IMR-90 (cell line): ENCODE results near the gene DYNC2H1. TPM values are rescaled to one million over a fixed set of nuclear protein-coding genes. Genes with fewer than 3 reads are reported as not detected.

ENCODE experiments used
- ATAC-seq: fragments of 200-7000 bp; cut with Tn5 transposase; 2 replicates; pipeline ENCODE4 v1.9.1; 2020; ENCODE audit warnings: low read depth, mild to moderate bottlenecking, moderate library complexity
- BruUV-seq: library from RNA; stranded (reverse); fragments of 400-500 nt; replicated peaks from 2 replicates; lab custom pipeline; 2021; lab: Mats Ljungman, UMichigan
- CTCF ChIA-PET: fragments of 300-600 bp; formaldehyde crosslinking; extraction: SDS; loops from one replicate; lab custom pipeline; 2021; ENCODE audit warnings: antibody characterized with exemption; lab: Yijun Ruan, JAX
- POLR2A ChIA-PET: fragments of 300-600 bp; sonication (Branson Sonifier 250); formaldehyde crosslinking; loops from one replicate; lab custom pipeline; 2022; ENCODE audit warnings: antibody characterized with exemption; ENCODE audit not compliant: unreplicated experiment; lab: Charles Lee
- DNase-seq: peaks from one replicate; pipeline ENCODE4 v3.0.0; 2013
- H2AFZ ChIP-seq: replicated peaks from 2 replicates; pipeline ENCODE3; 2013; ENCODE audit warnings: low read length, mild to moderate bottlenecking; ENCODE audit not compliant: poor library complexity
- H2AK5ac ChIP-seq: 2 replicates; pipeline ENCODE4 v1.6.1; 2013; ENCODE audit warnings: low read depth, low read length, inconsistent platforms
- H2AK9ac ChIP-seq: replicated peaks from 2 replicates; pipeline ENCODE3; 2013; ENCODE audit warnings: mild to moderate bottlenecking, low read depth, low read length, moderate library complexity; ENCODE audit not compliant: poor library complexity
- H2BK120ac ChIP-seq: 2 replicates; pipeline ENCODE4 v1.6.1; 2013; ENCODE audit warnings: low read depth, low read length, inconsistent platforms
- H2BK15ac ChIP-seq: 3 replicates; pipeline ENCODE4 v1.6.1; 2013; ENCODE audit warnings: low read depth, low read length, inconsistent platforms
- H2BK20ac ChIP-seq: 2 replicates; pipeline ENCODE4 v1.6.1; 2013; ENCODE audit warnings: low read depth, mild to moderate bottlenecking, inconsistent platforms, low read length, moderate library complexity
- H2BK5ac ChIP-seq: 2 replicates; pipeline ENCODE4 v1.6.1; 2013; ENCODE audit warnings: mild to moderate bottlenecking, low read depth, low read length, inconsistent platforms; ENCODE audit not compliant: poor library complexity, severe bottlenecking
- H3K14ac ChIP-seq: replicated peaks from 2 replicates; pipeline ENCODE4 v1.6.1; 2013; ENCODE audit warnings: low read depth, low read length, inconsistent platforms
- H3K18ac ChIP-seq: 2 replicates; pipeline ENCODE4 v1.6.1; 2013; ENCODE audit warnings: low read depth, low read length, control low read depth
- H3K23ac ChIP-seq: 2 replicates; pipeline ENCODE4 v1.6.1; 2013; ENCODE audit warnings: low read depth, low read length, inconsistent platforms
- H3K27ac ChIP-seq: 2 replicates; pipeline ENCODE4 v1.5.1; 2013; ENCODE audit warnings: mild to moderate bottlenecking, control low read depth, low read length; ENCODE audit not compliant: insufficient read depth
- H3K27me3 ChIP-seq: 2 replicates; pipeline ENCODE4 v1.6.1; 2013; ENCODE audit warnings: low read length; ENCODE audit not compliant: control insufficient read depth, insufficient read depth
- H3K36me3 ChIP-seq: 2 replicates; pipeline ENCODE4 v1.6.1; 2013; ENCODE audit warnings: low read length, mixed read lengths; ENCODE audit not compliant: control insufficient read depth, insufficient read depth
- H3K4ac ChIP-seq: 2 replicates; pipeline ENCODE4 v1.6.1; 2013; ENCODE audit warnings: low read depth, low read length, inconsistent platforms
- H3K4me1 ChIP-seq: 2 replicates; pipeline ENCODE4 v1.6.1; 2013; ENCODE audit warnings: low read length, mixed read lengths; ENCODE audit not compliant: control insufficient read depth, insufficient read depth
- H3K4me2 ChIP-seq: 2 replicates; pipeline ENCODE4 v1.6.1; 2013; ENCODE audit warnings: low read depth, mild to moderate bottlenecking, control low read depth, low read length, moderate library complexity
- H3K4me3 ChIP-seq: 2 replicates; pipeline ENCODE4 v1.5.1; 2013; ENCODE audit warnings: low read depth, mild to moderate bottlenecking, control low read depth, low read length, moderate library complexity; ENCODE audit not compliant: insufficient read depth
- H3K56ac ChIP-seq: 2 replicates; pipeline ENCODE4 v1.6.1; 2013; ENCODE audit warnings: low read length, inconsistent platforms; ENCODE audit not compliant: insufficient read depth; ENCODE audit errors: extremely low read depth
- H3K79me1 ChIP-seq, 2 experiments: 2 replicates each; pipeline ENCODE4 v1.6.1; 2013; ENCODE audit warnings: low read length in 2 of 2, inconsistent platforms in 1 of 2, low read depth in 1 of 2
- H3K9ac ChIP-seq: 2 replicates; pipeline ENCODE4 v1.6.1; 2013; ENCODE audit warnings: low read depth, low read length, control low read depth
- H3K9me1 ChIP-seq: 2 replicates; pipeline ENCODE4 v1.6.1; 2013; ENCODE audit warnings: low read length, inconsistent platforms; ENCODE audit not compliant: insufficient read depth
- H3K9me3 ChIP-seq: 2 replicates; pipeline ENCODE4 v1.6.1; 2013; ENCODE audit warnings: low read length; ENCODE audit not compliant: control insufficient read depth, insufficient read depth
- H4K20me1 ChIP-seq: 2 replicates; pipeline ENCODE4 v1.6.1; 2013; ENCODE audit warnings: low read length, inconsistent platforms; ENCODE audit not compliant: insufficient read depth
- H4K5ac ChIP-seq: 2 replicates; pipeline ENCODE4 v1.6.1; 2013; ENCODE audit warnings: mild to moderate bottlenecking, low read depth, low read length, control low read depth
- H4K8ac ChIP-seq, 2 experiments: 2 replicates each; pipeline ENCODE4 v1.6.1; 2013; ENCODE audit warnings: low read depth in 2 of 2, low read length in 2 of 2, control low read depth in 1 of 2, inconsistent platforms in 1 of 2
- H4K91ac ChIP-seq: 2 replicates; pipeline ENCODE4 v1.6.1; 2013; ENCODE audit warnings: low read depth, low read length, inconsistent platforms; ENCODE audit not compliant: insufficient read depth
- BHLHE40 ChIP-seq: fragments of 150-350 bp; IDR thresholded peaks from 2 replicates; pipeline ENCODE4 v1.6.1; 2016; ENCODE audit warnings: mild to moderate bottlenecking, low read depth, low read length
- CEBPB ChIP-seq: IDR thresholded peaks from 2 replicates; pipeline ENCODE4 v1.6.1; 2012; ENCODE audit warnings: low read depth, low read length, improper control_type of control experiment
- MAFK ChIP-seq: IDR thresholded peaks from 2 replicates; pipeline ENCODE4 v1.6.1; 2012; ENCODE audit warnings: low read depth, low read length, improper control_type of control experiment
- MAZ ChIP-seq: IDR thresholded peaks from 2 replicates; pipeline ENCODE4 v1.6.1; 2012; ENCODE audit warnings: low read depth, mild to moderate bottlenecking, low read length, improper control_type of control experiment, moderate library complexity, borderline replicate concordance
- MXI1 ChIP-seq: IDR thresholded peaks from 2 replicates; pipeline ENCODE4 v1.6.1; 2012; ENCODE audit warnings: low read depth, mild to moderate bottlenecking, low read length, moderate library complexity, borderline replicate concordance
- POLR2A ChIP-seq: IDR thresholded peaks from 2 replicates; pipeline ENCODE4 v1.6.1; 2012; ENCODE audit warnings: mild to moderate bottlenecking, low read depth, low read length
- RAD21 ChIP-seq: IDR thresholded peaks from 2 replicates; pipeline ENCODE4 v1.6.1; 2012; ENCODE audit warnings: low read length, improper control_type of control experiment
- RCOR1 ChIP-seq: IDR thresholded peaks from 2 replicates; pipeline ENCODE4 v1.6.1; 2012; ENCODE audit warnings: mild to moderate bottlenecking, low read length, improper control_type of control experiment; ENCODE audit not compliant: insufficient replicate concordance
- RFX5 ChIP-seq: IDR thresholded peaks from 2 replicates; pipeline ENCODE4 v1.8.0; 2012; ENCODE audit warnings: low read depth, mild to moderate bottlenecking, low read length, moderate library complexity
- WGBS, 2 experiments: methylation state at CpG; one replicate each; pipeline versions ENCODE4 v1.1.5 to v1.1.7; 2013; ENCODE audit warnings: missing lambda C conversion rate in 2 of 2; ENCODE audit not compliant: insufficient read length in 1 of 2; ENCODE audit errors: extremely low coverage in 2 of 2; 5-methylcytosine and 5-hydroxymethylcytosine counted together
- dilution Hi-C: fragments of 300-500 bp; cut with HindIII; formaldehyde crosslinking; loops from one replicate; pipeline ENCODE4 v1.14.3; 2018; ENCODE audit warnings: low sequenced_read_pairs; ENCODE audit not compliant: unreplicated experiment
- in situ Hi-C: fragments of 300-500 bp; cut with MboI; formaldehyde crosslinking; loops from 3 replicates; pipeline ENCODE4 v1.14.3; 2019; ENCODE audit warnings: low sequenced_read_pairs, inconsistent platforms, mixed read lengths
- intact Hi-C: fragments of 100-400 bp; cut with micrococcal nuclease; formaldehyde crosslinking; loops from 2 replicates; pipeline ENCODE4 v1.10.0; 2022
- polyA plus RNA-seq, 3 experiments: library from polyadenylated mRNA; depleted of rRNA; stranded (reverse); fragments of >200 nt; gene quantifications; 2 replicates each; pipeline ENCODE4 v1.2.3, GENCODE V29; 2012; ENCODE audit warnings: low replicate concordance in 1 of 3
- total RNA-seq: library from RNA; depleted of rRNA; stranded (reverse); fragments of >200 nt; gene quantifications from 2 replicates; pipeline ENCODE4 v1.2.3, GENCODE V29; 2012
- TF ChIP-seq, protein P1 (sequence below): fragments of 150-350 bp; IDR thresholded peaks from 2 replicates; pipeline ENCODE4 v1.6.1; 2016; ENCODE audit warnings: low read depth, mild to moderate bottlenecking, low read length, moderate library complexity, borderline replicate concordance
- TF ChIP-seq, protein P2 (sequence below): fragments of 150-350 bp; IDR thresholded peaks from 2 replicates; pipeline ENCODE4 v1.6.1; 2017; ENCODE audit warnings: mild to moderate bottlenecking, antibody characterized with exemption, low read length, low read depth
- TF ChIP-seq, protein P3 (sequence below): conservative IDR thresholded peaks from 2 replicates; pipeline ENCODE4 v1.5.1; 2012; ENCODE audit warnings: mild to moderate bottlenecking, low read depth, low read length, improper control_type of control experiment

Gene DYNC2H1
- total and polyA plus RNA-seq, 2 of the 4 experiments (the other 2 are of a cell fraction), result 5.7 to 21.0 TPM

DNA sequence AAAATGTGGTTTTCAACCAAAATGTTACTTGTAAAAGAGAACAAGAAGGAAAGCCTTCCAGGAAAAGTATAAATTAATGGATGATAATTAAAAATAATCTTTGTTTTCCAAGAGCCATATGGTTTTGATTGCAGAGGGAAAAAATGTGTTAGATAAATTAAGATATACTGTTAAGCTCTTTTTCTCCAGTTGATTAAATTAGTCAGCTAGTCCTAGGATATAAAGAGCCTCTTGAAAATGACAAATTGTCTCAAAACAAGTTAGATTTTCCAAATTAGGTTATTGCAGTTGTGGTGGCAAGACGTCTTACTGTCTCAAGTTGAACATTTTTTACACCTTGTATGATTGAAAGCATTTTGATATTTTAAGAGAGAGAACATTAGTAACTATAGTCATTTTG is 110.9 kb downstream of the DYNC2H1 start:
- Histone ChIP-seq H3K79me1 (no peaks in the 10 kb centered on the region), H3K14ac (no peak overlapping the region), H3K9ac (no peak overlapping the region), H3K4me3 (no peak overlapping the region), H2BK20ac (no peak overlapping the region), H4K5ac (no peak overlapping the region), H3K27me3 (no peaks in the 10 kb centered on the region), H2BK5ac (no peak overlapping the region), H3K27ac (no peak overlapping the region), H3K23ac (no peak overlapping the region), H2AFZ (no peak overlapping the region), H3K4me2 (no peak overlapping the region), H4K20me1 (no peaks in the 10 kb centered on the region), H2BK120ac (no peak overlapping the region), H3K4ac (no peak overlapping the region), H3K36me3 (peaks cover 1% of the 10 kb centered on the region; the same call in 1 of the 2 replicates), H3K4me1 (peaks cover 2% of the 10 kb centered on the region; the same call in 1 of the 2 replicates), H3K18ac (no peak overlapping the region), H2AK9ac (no peak overlapping the region), H3K9me1 (no peaks in the 10 kb centered on the region), H4K91ac (no peak overlapping the region), H4K8ac (no peak overlapping the region), H2AK5ac (no peak overlapping the region), H3K56ac (no peak overlapping the region), H3K9me3 (no peaks in the 10 kb centered on the region), H2BK15ac (no peak overlapping the region)
- DNase-seq (no peak), ATAC-seq (no peak)
- ChIA-PET CTCF (interaction anchor here (1.3 kb wide), 1 partner anchor 10 kb away, joined by 3 read pairs; no protein-coding TSS in a partner anchor), POLR2A (no interaction called here)
- dilution Hi-C loops (no loop called here), in situ Hi-C loops (no loop called here), intact Hi-C loops (no loop called here)
- TF ChIP-seq CEBPB, result no peak
- TF ChIP-seq RCOR1, result no peak
- TF ChIP-seq, protein P1, sequence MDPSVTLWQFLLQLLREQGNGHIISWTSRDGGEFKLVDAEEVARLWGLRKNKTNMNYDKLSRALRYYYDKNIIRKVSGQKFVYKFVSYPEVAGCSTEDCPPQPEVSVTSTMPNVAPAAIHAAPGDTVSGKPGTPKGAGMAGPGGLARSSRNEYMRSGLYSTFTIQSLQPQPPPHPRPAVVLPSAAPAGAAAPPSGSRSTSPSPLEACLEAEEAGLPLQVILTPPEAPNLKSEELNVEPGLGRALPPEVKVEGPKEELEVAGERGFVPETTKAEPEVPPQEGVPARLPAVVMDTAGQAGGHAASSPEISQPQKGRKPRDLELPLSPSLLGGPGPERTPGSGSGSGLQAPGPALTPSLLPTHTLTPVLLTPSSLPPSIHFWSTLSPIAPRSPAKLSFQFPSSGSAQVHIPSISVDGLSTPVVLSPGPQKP, result no peak
- TF ChIP-seq, protein P2, sequence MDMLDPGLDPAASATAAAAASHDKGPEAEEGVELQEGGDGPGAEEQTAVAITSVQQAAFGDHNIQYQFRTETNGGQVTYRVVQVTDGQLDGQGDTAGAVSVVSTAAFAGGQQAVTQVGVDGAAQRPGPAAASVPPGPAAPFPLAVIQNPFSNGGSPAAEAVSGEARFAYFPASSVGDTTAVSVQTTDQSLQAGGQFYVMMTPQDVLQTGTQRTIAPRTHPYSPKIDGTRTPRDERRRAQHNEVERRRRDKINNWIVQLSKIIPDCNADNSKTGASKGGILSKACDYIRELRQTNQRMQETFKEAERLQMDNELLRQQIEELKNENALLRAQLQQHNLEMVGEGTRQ, result no peak
- no peak for TF ChIP-seq MXI1
- no peak for TF ChIP-seq RAD21
- no peak for TF ChIP-seq BHLHE40
- TF ChIP-seq POLR2A, result no peak
- TF ChIP-seq RFX5, result no peak
- TF ChIP-seq MAZ, result no peak
- TF ChIP-seq, protein P3, sequence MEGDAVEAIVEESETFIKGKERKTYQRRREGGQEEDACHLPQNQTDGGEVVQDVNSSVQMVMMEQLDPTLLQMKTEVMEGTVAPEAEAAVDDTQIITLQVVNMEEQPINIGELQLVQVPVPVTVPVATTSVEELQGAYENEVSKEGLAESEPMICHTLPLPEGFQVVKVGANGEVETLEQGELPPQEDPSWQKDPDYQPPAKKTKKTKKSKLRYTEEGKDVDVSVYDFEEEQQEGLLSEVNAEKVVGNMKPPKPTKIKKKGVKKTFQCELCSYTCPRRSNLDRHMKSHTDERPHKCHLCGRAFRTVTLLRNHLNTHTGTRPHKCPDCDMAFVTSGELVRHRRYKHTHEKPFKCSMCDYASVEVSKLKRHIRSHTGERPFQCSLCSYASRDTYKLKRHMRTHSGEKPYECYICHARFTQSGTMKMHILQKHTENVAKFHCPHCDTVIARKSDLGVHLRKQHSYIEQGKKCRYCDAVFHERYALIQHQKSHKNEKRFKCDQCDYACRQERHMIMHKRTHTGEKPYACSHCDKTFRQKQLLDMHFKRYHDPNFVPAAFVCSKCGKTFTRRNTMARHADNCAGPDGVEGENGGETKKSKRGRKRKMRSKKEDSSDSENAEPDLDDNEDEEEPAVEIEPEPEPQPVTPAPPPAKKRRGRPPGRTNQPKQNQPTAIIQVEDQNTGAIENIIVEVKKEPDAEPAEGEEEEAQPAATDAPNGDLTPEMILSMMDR, result no peak
- no peak for TF ChIP-seq MAFK
- no TSS peak for BruUV-seq
- no CpG with 5 or more reads among the region's 1 CpG for WGBS, 2 experiments
